GM23248 (cell line): ENCODE measurements around the gene ALS2.

Experiments
- EZH2 ChIP-seq: fragments of 200-600 bp; sonication (generic); IDR thresholded peaks from 2 replicates; pipeline ENCODE4 v1.6.1; 2018; ENCODE audit warnings: antibody characterized with exemption, mild to moderate bottlenecking; ENCODE audit not compliant: insufficient read depth, poor library complexity, severe bottlenecking
- EZH2phosphoT487 ChIP-seq: fragments of 200-600 bp; sonication (generic); IDR thresholded peaks from 2 replicates; pipeline ENCODE4 v1.6.1; 2018; ENCODE audit warnings: antibody characterized with exemption, moderate library complexity, mild to moderate bottlenecking, low read depth; ENCODE audit not compliant: insufficient read depth

- TF ChIP-seq EZH2 (no peak), EZH2phosphoT487 (no peak)
Observed at GRCh38 chr2:201715459-201715858, 65.3 kb downstream of the ALS2 start.
